ENCODE measurements around the gene PARN.
"Not testable (repeated sequence)": the region's sequence is repeated elsewhere in the genome, so short reads cannot be mapped to it uniquely, and the experiment has no call there.

PARN gene

GRCh38 chr16:14400285-14400977, 229.6 kb downstream of the PARN start:
- TF ChIP-seq CTCF (IDR thresholded peaks at IDR 0.05; ENCODE audit: low read length, missing control alignments) = no peak
- DNase-seq (ENCODE audit: low read depth) = no peak
- H3K4me3 ChIP-seq (replicated peaks; ENCODE audit: low read depth, low read length) = no peak overlapping the region

DNA sequence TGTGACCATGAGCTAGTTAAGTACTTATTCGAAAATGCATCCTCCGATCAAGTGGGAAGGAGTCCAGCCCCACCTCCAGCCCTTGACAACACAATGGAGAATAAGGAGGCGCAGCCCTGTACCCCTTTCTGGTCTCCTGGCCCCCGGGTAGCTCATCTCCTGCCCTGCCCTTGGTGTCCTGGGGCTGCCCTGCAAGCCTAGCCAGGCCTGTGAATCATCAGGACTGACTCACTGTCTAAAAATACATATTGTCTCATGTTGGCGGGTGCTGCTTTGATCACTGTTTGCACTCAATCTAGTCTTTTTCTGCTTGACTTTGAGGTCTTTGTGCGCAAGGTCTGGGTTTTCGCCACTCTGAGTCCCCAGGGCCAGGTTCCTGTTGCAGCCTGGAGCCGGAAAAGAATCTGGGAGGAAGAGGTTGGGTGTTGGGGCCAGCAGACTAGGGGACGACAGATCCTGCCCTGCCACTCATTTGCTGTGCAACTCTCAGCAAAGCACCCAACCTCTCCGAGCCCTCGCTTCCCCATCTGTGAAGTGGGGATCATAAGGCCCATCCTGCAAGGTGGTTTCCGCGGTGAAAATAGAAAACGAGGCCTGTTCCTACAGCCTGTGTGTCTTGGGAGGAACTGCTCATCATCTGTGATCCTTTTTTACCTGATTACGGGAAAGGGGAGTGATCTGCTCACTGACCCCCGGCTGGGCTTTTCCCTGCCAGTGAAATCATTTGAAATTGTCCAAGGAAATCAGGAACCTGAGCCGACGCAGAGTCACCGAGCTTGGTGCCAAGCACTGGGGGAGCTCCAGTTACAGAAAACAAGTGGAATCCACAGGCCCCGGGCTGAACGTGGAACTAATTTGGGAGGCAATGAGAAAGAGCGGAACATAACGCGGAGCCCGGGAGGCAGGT, 230.4 kb downstream of the PARN start:
- DNase-seq (ENCODE audit: low read depth) = peak; percentile 62
- no peak overlapping the region for H3K4me3 ChIP-seq (replicated peaks; ENCODE audit: low read depth, low read length)
- no peak for TF ChIP-seq CTCF (IDR thresholded peaks at IDR 0.05; ENCODE audit: low read length, missing control alignments)

GRCh38 chr16:14398014-14398717, 231.9 kb downstream of the PARN start:
- TF ChIP-seq CTCF (IDR thresholded peaks at IDR 0.05; ENCODE audit: low read length, missing control alignments) = no peak
- no peak overlapping the region for H3K4me3 ChIP-seq (replicated peaks; ENCODE audit: low read depth, low read length)
- no peak for DNase-seq (ENCODE audit: low read depth)

DNA sequence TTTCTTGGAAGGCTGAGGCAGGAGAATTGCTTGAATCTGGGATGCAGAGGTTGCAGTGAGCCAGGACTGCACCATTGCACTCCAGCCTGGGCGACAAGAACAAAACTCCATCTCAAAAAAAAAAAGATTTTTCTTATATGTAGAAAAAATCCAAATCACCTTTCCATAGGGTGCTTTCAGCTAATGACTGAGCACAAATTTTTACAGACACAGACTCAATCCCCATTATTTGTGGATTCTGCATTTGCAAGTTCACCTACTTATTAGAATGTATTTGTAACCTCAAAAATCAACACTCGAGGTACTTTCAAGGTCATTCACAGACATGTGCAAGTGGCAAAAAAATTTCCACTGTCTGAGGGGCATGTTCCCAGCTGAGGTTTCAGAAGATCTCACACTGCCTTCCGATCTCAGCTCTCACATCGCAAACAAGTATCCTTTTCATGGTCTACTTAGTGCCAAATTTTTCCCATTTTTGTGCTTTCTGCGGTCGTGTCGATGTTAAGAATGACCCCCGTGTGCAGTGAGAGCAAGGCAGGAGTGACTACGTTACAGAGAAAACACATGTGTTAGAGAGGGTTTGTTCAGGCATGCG, 234.3 kb downstream of the PARN start:
- H3K4me3 ChIP-seq (replicated peaks; ENCODE audit: low read depth, low read length); DNase-seq (ENCODE audit: low read depth): not testable (repeated sequence)

DNA sequence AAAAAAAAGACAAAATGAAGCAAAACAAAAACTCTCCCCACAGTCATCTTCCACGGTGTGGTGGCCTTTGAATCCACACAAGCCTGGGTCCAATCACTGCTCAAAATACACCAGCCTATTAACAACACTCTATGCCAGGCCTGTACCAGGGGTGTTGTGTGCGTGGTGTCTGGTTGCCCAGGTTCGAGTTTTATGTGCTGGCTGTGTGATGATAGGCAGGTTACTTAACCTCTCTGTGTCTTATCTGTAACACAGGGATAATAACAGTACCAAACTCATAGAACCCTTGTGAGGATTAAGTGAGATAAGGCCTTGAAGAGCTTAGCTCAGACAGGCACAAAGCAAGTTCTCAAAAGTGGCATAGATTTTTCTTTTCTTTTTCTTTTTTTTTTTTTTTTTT, 235.2 kb downstream of the PARN start:
- no peak for DNase-seq (ENCODE audit: low read depth)
- no peak overlapping the region for H3K4me3 ChIP-seq (replicated peaks; ENCODE audit: low read depth, low read length)
- no peak for TF ChIP-seq CTCF (IDR thresholded peaks at IDR 0.05; ENCODE audit: low read length, missing control alignments)

- no peak for TF ChIP-seq CTCF (IDR thresholded peaks at IDR 0.05; ENCODE audit: low read length, missing control alignments)
- no peak for DNase-seq (ENCODE audit: low read depth)
- H3K4me3 ChIP-seq (replicated peaks; ENCODE audit: low read depth, low read length) = no peak overlapping the region
Measured at GRCh38 chr16:14392960-14393359, 237.1 kb downstream of the PARN start.

DNA sequence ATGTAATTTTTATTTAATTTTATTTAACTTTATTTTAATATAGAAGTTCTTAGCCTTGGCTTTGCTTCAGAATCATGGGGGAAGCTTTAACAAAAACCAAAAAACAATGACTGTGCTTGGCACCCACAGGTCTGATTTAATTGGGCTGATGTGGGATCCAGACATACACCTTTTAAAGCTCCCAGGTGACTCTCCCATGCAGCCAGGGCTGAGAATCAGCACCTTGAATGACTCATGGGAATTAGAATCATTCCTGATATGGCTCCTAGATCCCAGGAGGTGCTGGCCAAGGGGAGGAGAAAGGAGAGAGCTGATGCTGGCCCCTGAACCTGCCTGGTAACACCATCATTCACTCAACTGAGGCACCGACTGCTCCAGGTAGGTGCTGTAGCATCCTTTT, 240.7 kb downstream of the PARN start:
- TF ChIP-seq CTCF (IDR thresholded peaks at IDR 0.05; ENCODE audit: low read length, missing control alignments) = no peak
- no peak overlapping the region for H3K4me3 ChIP-seq (replicated peaks; ENCODE audit: low read depth, low read length)
- no peak for DNase-seq (ENCODE audit: low read depth)
